IPS-20b (cell line): ENCODE data around the gene FGD4.
"Not testable (repeated sequence)": the region's sequence is repeated elsewhere in the genome, so short reads cannot be mapped to it uniquely, and the experiment has no call there.

Source experiments
- H3K27ac ChIP-seq: one replicate; pipeline ENCODE4 v1.5.1; 2013; ENCODE audit warnings: low read length
- H3K27me3 ChIP-seq: 2 replicates; pipeline ENCODE4 v1.6.1; 2013; ENCODE audit warnings: mild to moderate bottlenecking, low read length, inconsistent platforms; ENCODE audit not compliant: insufficient read depth
- H3K36me3 ChIP-seq: 2 replicates; pipeline ENCODE4 v1.6.1; 2013; ENCODE audit warnings: low read depth, mild to moderate bottlenecking, inconsistent platforms, low read length, moderate library complexity; ENCODE audit not compliant: insufficient read depth
- H3K4me1 ChIP-seq: 2 replicates; pipeline ENCODE4 v1.6.1; 2013; ENCODE audit warnings: mild to moderate bottlenecking, control low read depth, inconsistent platforms, low read length, moderate library complexity; ENCODE audit not compliant: insufficient read depth
- H3K4me3 ChIP-seq: 2 replicates; pipeline ENCODE4 v1.5.1; 2013; ENCODE audit warnings: mild to moderate bottlenecking, low read length, inconsistent platforms
- H3K9ac ChIP-seq: 2 replicates; pipeline ENCODE4 v1.6.1; 2013; ENCODE audit warnings: low read depth, mild to moderate bottlenecking, inconsistent platforms, low read length, moderate library complexity
- H3K9me3 ChIP-seq: 2 replicates; pipeline ENCODE4 v1.6.1; 2013; ENCODE audit warnings: mild to moderate bottlenecking, low read depth, low read length, inconsistent platforms; ENCODE audit not compliant: insufficient read depth

The FGD4 gene

GRCh38 chr12:32532422-32532821, 133.1 kb downstream of the FGD4 start:
- H3K36me3 ChIP-seq: no peaks in the 10 kb centered on the region
- no peak overlapping the region for H3K27ac ChIP-seq
- no peaks in the 10 kb centered on the region for H3K27me3 ChIP-seq
- peaks cover 21% of the 10 kb centered on the region for H3K4me1 ChIP-seq
- H3K9ac ChIP-seq: no peak overlapping the region
- H3K4me3 ChIP-seq: no peak overlapping the region
- H3K9me3 ChIP-seq: no peaks in the 10 kb centered on the region

- Histone ChIP-seq H3K36me3 (no peaks in the 10 kb centered on the region), H3K9me3 (no peaks in the 10 kb centered on the region), H3K27ac (no peak overlapping the region), H3K4me3 (no peak overlapping the region), H3K27me3 (no peaks in the 10 kb centered on the region), H3K4me1 (peaks cover 21% of the 10 kb centered on the region), H3K9ac (no peak overlapping the region)
Observed at GRCh38 chr12:32532951-32533350, 133.6 kb downstream of the FGD4 start.

- not testable (repeated sequence) for H3K9me3 ChIP-seq, H3K4me3 ChIP-seq, H3K27ac ChIP-seq, H3K27me3 ChIP-seq, H3K9ac ChIP-seq, H3K36me3 ChIP-seq
- peaks cover 21% of the 10 kb centered on the region for H3K4me1 ChIP-seq
Observed at GRCh38 chr12:32533506-32533905, 134.1 kb downstream of the FGD4 start.

GRCh38 chr12:32533971-32534590, 134.7 kb downstream of the FGD4 start:
- H3K27me3 ChIP-seq: no peaks in the 10 kb centered on the region
- no peak overlapping the region for H3K27ac ChIP-seq
- 0 out of 2 replicates have a peak overlapping the region, but pooled peaks have one; percentile 3 for H3K9ac ChIP-seq
- peaks cover 21% of the 10 kb centered on the region for H3K4me1 ChIP-seq
- H3K36me3 ChIP-seq: no peaks in the 10 kb centered on the region
- H3K4me3 ChIP-seq: no peak overlapping the region
- no peaks in the 10 kb centered on the region for H3K9me3 ChIP-seq

- Histone ChIP-seq H3K27ac (no peak overlapping the region), H3K36me3 (no peaks in the 10 kb centered on the region), H3K27me3 (no peaks in the 10 kb centered on the region), H3K9me3 (no peaks in the 10 kb centered on the region), H3K4me3 (no peak overlapping the region), H3K9ac (no peak overlapping the region), H3K4me1 (peaks cover 22% of the 10 kb centered on the region)
Observed at GRCh38 chr12:32534698-32535097, 135.3 kb downstream of the FGD4 start.

- no peaks in the 10 kb centered on the region for H3K9me3 ChIP-seq
- no peaks in the 10 kb centered on the region for H3K27me3 ChIP-seq
- no peak overlapping the region for H3K4me3 ChIP-seq
- no peak overlapping the region for H3K9ac ChIP-seq
- no peaks in the 10 kb centered on the region for H3K36me3 ChIP-seq
- H3K27ac ChIP-seq: no peak overlapping the region
- peaks cover 28% of the 10 kb centered on the region for H3K4me1 ChIP-seq
Observed at GRCh38 chr12:32535288-32535999, 136.1 kb downstream of the FGD4 start.

GRCh38 chr12:32536000-32536345, 136.6 kb downstream of the FGD4 start:
- Histone ChIP-seq H3K36me3 (no peaks in the 10 kb centered on the region), H3K27ac (no peak overlapping the region), H3K4me3 (no peak overlapping the region), H3K4me1 (peaks cover 32% of the 10 kb centered on the region), H3K27me3 (no peaks in the 10 kb centered on the region), H3K9ac (no peak overlapping the region), H3K9me3 (no peaks in the 10 kb centered on the region)

- H3K4me3 ChIP-seq: no peak overlapping the region
- no peaks in the 10 kb centered on the region for H3K27me3 ChIP-seq
- H3K9me3 ChIP-seq: no peaks in the 10 kb centered on the region
- H3K27ac ChIP-seq: no peak overlapping the region
- peaks cover 5% of the 10 kb centered on the region; the same call in 1 of the 2 replicates for H3K36me3 ChIP-seq
- no peak overlapping the region for H3K9ac ChIP-seq
- peaks cover 23% of the 10 kb centered on the region; the same call in 1 of the 2 replicates for H3K4me1 ChIP-seq
Observed at GRCh38 chr12:32541754-32542374, 142.5 kb downstream of the FGD4 start.

- H3K9ac ChIP-seq: no peak overlapping the region
Observed at GRCh38 chr12:32542428-32543229, 143.3 kb downstream of the FGD4 start.

GRCh38 chr12:32544893-32545292, 145.5 kb downstream of the FGD4 start:
- no peak overlapping the region for H3K4me3 ChIP-seq
- no peak overlapping the region for H3K27ac ChIP-seq
- H3K36me3 ChIP-seq: peaks cover 5% of the 10 kb centered on the region; the same call in 1 of the 2 replicates
- H3K4me1 ChIP-seq: peaks cover 34% of the 10 kb centered on the region
- no peaks in the 10 kb centered on the region for H3K9me3 ChIP-seq
- H3K9ac ChIP-seq: no peak overlapping the region
- no peaks in the 10 kb centered on the region for H3K27me3 ChIP-seq

More at GRCh38 chr12:32542428-32543229, 143.3 kb downstream of the FGD4 start:
- Histone ChIP-seq H3K4me3 (no peak overlapping the region), H3K4me1 (peaks cover 23% of the 10 kb centered on the region; the same call in 1 of the 2 replicates), H3K36me3 (peaks cover 5% of the 10 kb centered on the region; the same call in 1 of the 2 replicates), H3K9me3 (no peaks in the 10 kb centered on the region), H3K27ac (no peak overlapping the region), H3K27me3 (no peaks in the 10 kb centered on the region)

- H3K27ac ChIP-seq: no peak overlapping the region
- no peaks in the 10 kb centered on the region for H3K9me3 ChIP-seq
- H3K9ac ChIP-seq: no peak overlapping the region
- H3K27me3 ChIP-seq: no peaks in the 10 kb centered on the region
- H3K4me3 ChIP-seq: no peak overlapping the region
- H3K4me1 ChIP-seq: peaks cover 30% of the 10 kb centered on the region
- H3K36me3 ChIP-seq: peaks cover 5% of the 10 kb centered on the region; the same call in 1 of the 2 replicates
Observed at GRCh38 chr12:32545413-32545980, 146.1 kb downstream of the FGD4 start.
